CD14-positive monocyte (primary cell): ENCODE measurements around the gene PLIN4. TPM values are rescaled to one million over a fixed set of nuclear protein-coding genes. Genes with fewer than 3 reads are reported as not detected.
A peak's percentile ranks its signal among the peaks of the same experiment; 100 is the strongest.

ENCODE experiments used
- DNase-seq, 3 donors: peaks; one replicate each; pipeline ENCODE4 v3.0.0-alpha.2; 2011 to 2022
- H2AFZ ChIP-seq: 2 replicates; pipeline ENCODE4 v1.6.0; 2012; ENCODE audit warnings: mild to moderate bottlenecking, low read depth, low read length, inconsistent platforms; ENCODE audit not compliant: insufficient read depth, poor library complexity, severe bottlenecking
- H3K27ac ChIP-seq, 2 donors: 1 replicate in 1 of 2; 2 replicates in 1 of 2; pipeline ENCODE4 v1.5.1; 2012 to 2013; ENCODE audit warnings: low read length in 2 of 2, control low read depth in 1 of 2, inconsistent platforms in 1 of 2, low read depth in 1 of 2, mild to moderate bottlenecking in 1 of 2
- H3K27me3 ChIP-seq, 2 donors: one replicate each; pipeline versions ENCODE4 v1.6.0 to v1.6.1; 2011 to 2013; ENCODE audit warnings: low read length in 2 of 2; ENCODE audit not compliant: control insufficient read depth in 2 of 2, insufficient read depth in 2 of 2
- H3K36me3 ChIP-seq, 2 donors: replicated peaks in 1 of 2; 1 replicate in 1 of 2; 2 replicates in 1 of 2; pipeline versions ENCODE4 v1.5.1 to v1.6.1; 2012 to 2013; ENCODE audit warnings: low read length in 2 of 2, control low read depth in 1 of 2, inconsistent platforms in 1 of 2, mild to moderate bottlenecking in 1 of 2; ENCODE audit not compliant: insufficient read depth in 2 of 2, control insufficient read depth in 1 of 2
- H3K4me1 ChIP-seq, 2 donors: 1 replicate in 1 of 2; 2 replicates in 1 of 2; pipeline versions ENCODE4 v1.5.1 to v1.6.1; 2012 to 2013; ENCODE audit warnings: low read length in 2 of 2, control low read depth in 1 of 2, inconsistent platforms in 1 of 2, mild to moderate bottlenecking in 1 of 2, moderate library complexity in 1 of 2; ENCODE audit not compliant: insufficient read depth in 2 of 2, control insufficient read depth in 1 of 2
- H3K4me2 ChIP-seq: replicated peaks from 2 replicates; pipeline ENCODE3; 2012; ENCODE audit warnings: low read length, moderate library complexity, mild to moderate bottlenecking; ENCODE audit not compliant: poor library complexity, severe bottlenecking; ENCODE audit errors: extremely low read depth
- H3K4me3 ChIP-seq, 3 experiments: fragments of 200-600 bp in 1 of 3; sonication (generic) in 1 of 3; replicated peaks in 1 of 3; 1 replicate in 2 of 3; 2 replicates in 1 of 3; pipeline ENCODE4 v1.5.1; 2011 to 2013; ENCODE audit warnings: low read length in 3 of 3, mild to moderate bottlenecking in 3 of 3, control low read depth in 2 of 3, low read depth in 2 of 3, inconsistent platforms in 1 of 3, moderate library complexity in 1 of 3
- H3K79me2 ChIP-seq: 2 replicates; pipeline ENCODE4 v1.6.0; 2012; ENCODE audit warnings: mild to moderate bottlenecking, control low read depth, inconsistent platforms, low read length, moderate library complexity; ENCODE audit not compliant: insufficient read depth
- H3K9ac ChIP-seq: 2 replicates; pipeline ENCODE4 v1.6.0; 2017; ENCODE audit warnings: low read length, mild to moderate bottlenecking; ENCODE audit not compliant: insufficient read depth, poor library complexity, severe bottlenecking
- H3K9me3 ChIP-seq, 2 donors: replicated peaks in 1 of 2; 1 replicate in 1 of 2; 2 replicates in 1 of 2; pipeline versions ENCODE4 v1.5.1 to v1.6.1; 2012 to 2013; ENCODE audit warnings: low read length in 2 of 2, control low read depth in 1 of 2; ENCODE audit not compliant: control insufficient read depth in 1 of 2, insufficient read depth in 1 of 2
- H4K20me1 ChIP-seq: 2 replicates; pipeline ENCODE4 v1.6.0; 2012; ENCODE audit warnings: mild to moderate bottlenecking, low read length, control low read depth, moderate library complexity; ENCODE audit not compliant: insufficient read depth
- H3K27ac Mint-ChIP-seq, 7 donors: one replicate each; pipeline ENCODE4 v1.8.0; 2020; ENCODE audit warnings: mild to moderate bottlenecking in 7 of 7, mixed read lengths in 7 of 7, moderate library complexity in 6 of 7, inconsistent platforms in 2 of 7
- H3K27me3 Mint-ChIP-seq, 3 donors: one replicate each; pipeline ENCODE4 v1.8.0; 2021 to 2022; ENCODE audit warnings: low read depth in 3 of 3, mild to moderate bottlenecking in 3 of 3, mixed read lengths in 3 of 3, moderate library complexity in 3 of 3, inconsistent platforms in 1 of 3
- H3K36me3 Mint-ChIP-seq, 2 donors: one replicate each; pipeline ENCODE4 v1.8.0; 2020; ENCODE audit warnings: mixed read lengths in 2 of 2, inconsistent platforms in 1 of 2, mild to moderate bottlenecking in 1 of 2
- H3K4me1 Mint-ChIP-seq: one replicate; pipeline ENCODE4 v1.8.0; 2020; ENCODE audit warnings: mild to moderate bottlenecking, mixed read lengths
- H3K4me3 Mint-ChIP-seq, 2 donors: one replicate each; pipeline ENCODE4 v1.8.0; 2020; ENCODE audit warnings: mild to moderate bottlenecking in 2 of 2, mixed read lengths in 2 of 2, moderate library complexity in 1 of 2
- H3K9me3 Mint-ChIP-seq, 7 donors: one replicate each; pipeline ENCODE4 v1.8.0; 2020 to 2022; ENCODE audit warnings: mixed read lengths in 7 of 7, mild to moderate bottlenecking in 6 of 7, moderate library complexity in 6 of 7, inconsistent platforms in 2 of 7
- WGBS: methylation state at CpG from one replicate; pipeline ENCODE4 v1.1.5; 2013; ENCODE audit warnings: missing lambda C conversion rate; ENCODE audit not compliant: insufficient coverage; 5-methylcytosine and 5-hydroxymethylcytosine counted together
- intact Hi-C, 2 donors: fragments of 100-400 bp; cut with micrococcal nuclease; formaldehyde crosslinking; loops; one replicate each; pipeline versions ENCODE4 v1.15.0 to v1.15.1; 2023
- polyA plus RNA-seq, 3 donors: library from polyadenylated mRNA; depleted of rRNA in 1 of 3; unstranded in 2 of 3; stranded (reverse) in 1 of 3; fragments of 300-500 nt in 2 of 3; fragments of >200 nt in 1 of 3; fragmentation: Illumina TruSeq in 2 of 3; gene quantifications; 1 replicate in 2 of 3; 2 replicates in 1 of 3; pipeline ENCODE4 v1.2.3, GENCODE V29; 2012 to 2021
- TF ChIP-seq, protein P1 (sequence below): fragments of 200-600 bp; IDR thresholded peaks from one replicate; pipeline ENCODE4 v1.8.0; 2022; ENCODE audit warnings: antibody characterized with exemption, mild to moderate bottlenecking

PLIN4 gene
- polyA plus RNA-seq, 3 donors = 0.05 to 0.19 TPM; not detected in 1

DNA sequence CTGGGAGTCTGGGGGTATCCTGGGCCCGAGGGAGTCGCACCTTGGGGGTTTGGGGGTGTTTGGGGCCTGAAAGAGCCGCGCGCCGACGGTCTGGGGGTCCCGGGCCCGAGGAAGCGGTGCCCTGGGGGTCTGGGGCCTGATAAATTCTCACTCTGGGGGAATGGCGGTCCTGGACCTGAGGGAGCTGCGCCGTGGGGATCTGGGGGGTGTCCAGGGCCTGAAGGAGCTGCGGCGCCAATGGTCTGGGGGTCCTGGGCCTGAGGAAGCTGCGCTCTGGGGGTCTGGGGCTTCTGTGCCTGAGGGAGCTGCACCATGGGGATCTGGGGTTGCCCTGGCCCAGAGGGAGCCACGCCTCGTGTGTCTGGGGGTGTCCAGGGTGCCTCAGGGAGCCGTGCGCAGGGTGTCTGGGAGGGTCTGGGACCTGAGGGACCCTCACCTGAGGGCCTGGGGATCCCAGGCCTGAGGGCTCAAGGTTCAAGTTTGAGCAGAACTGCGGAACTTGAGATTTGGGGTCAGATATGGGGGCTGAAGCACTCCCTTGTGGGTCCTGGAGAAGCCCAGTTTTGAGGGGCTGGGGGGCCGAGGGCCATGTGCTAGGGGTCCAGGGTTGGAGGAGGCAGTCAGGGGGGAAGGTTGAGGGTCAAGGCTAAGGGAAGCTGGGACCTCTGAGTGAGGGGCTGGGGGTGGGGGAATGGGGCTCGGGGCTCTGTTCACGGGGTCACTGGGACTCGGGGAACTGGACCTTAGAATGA is 45.1 kb downstream of the PLIN4 start:
- intact Hi-C loops = loop anchor here in 1 of 2 donors (2.0 to 5.0 kb wide), 2 partner anchors 130 to 226 kb away; partner anchors contain the start of genes MPND and YJU2
- Histone ChIP-seq H3K4me1 (peaks cover 30 to 35% of the 10 kb centered on the region in 2 donors), H3K4me2 (peak overlapping the region; percentile 95), H3K27ac (peak overlapping the region in 1 of 2 donors; percentile 31), H3K79me2 (peaks cover 17% of the 10 kb centered on the region), H2AFZ (no peak overlapping the region), H3K9me3 (no peaks in the 10 kb centered on the region), H3K9ac (peak overlapping the region; percentile 70), H3K27me3 (no peaks in the 10 kb centered on the region), H4K20me1 (peaks cover 26% of the 10 kb centered on the region), H3K4me3 (peak overlapping the region; percentile 58 to 83 (median 72)), H3K36me3 (peaks cover 17 to 25% of the 10 kb centered on the region in 2 donors)
- WGBS = 39% methylated on average over 23 of the region's 25 CpGs
- Mint-ChIP-seq H3K36me3 (peaks cover 18 to 31% of the 10 kb centered on the region in 2 donors), H3K27me3 (peaks cover 0 to 1% (median 0%) of the 10 kb centered on the region in 3 donors), H3K27ac (peak overlapping the region in 3 of 7 donors; percentile 8 to 68 (median 60)), H3K4me3 (peak overlapping the region; percentile 68), H3K9me3 (no peaks in the 10 kb centered on the region), H3K4me1 (peaks cover 24% of the 10 kb centered on the region)
- TF ChIP-seq, protein P1, sequence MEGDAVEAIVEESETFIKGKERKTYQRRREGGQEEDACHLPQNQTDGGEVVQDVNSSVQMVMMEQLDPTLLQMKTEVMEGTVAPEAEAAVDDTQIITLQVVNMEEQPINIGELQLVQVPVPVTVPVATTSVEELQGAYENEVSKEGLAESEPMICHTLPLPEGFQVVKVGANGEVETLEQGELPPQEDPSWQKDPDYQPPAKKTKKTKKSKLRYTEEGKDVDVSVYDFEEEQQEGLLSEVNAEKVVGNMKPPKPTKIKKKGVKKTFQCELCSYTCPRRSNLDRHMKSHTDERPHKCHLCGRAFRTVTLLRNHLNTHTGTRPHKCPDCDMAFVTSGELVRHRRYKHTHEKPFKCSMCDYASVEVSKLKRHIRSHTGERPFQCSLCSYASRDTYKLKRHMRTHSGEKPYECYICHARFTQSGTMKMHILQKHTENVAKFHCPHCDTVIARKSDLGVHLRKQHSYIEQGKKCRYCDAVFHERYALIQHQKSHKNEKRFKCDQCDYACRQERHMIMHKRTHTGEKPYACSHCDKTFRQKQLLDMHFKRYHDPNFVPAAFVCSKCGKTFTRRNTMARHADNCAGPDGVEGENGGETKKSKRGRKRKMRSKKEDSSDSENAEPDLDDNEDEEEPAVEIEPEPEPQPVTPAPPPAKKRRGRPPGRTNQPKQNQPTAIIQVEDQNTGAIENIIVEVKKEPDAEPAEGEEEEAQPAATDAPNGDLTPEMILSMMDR = no peak
- DNase-seq = no peak

GRCh38 chr19:4472174-4472974 is 45.9 kb downstream of the PLIN4 start, which contains the start of gene HDGFL2:
Gene HDGFL2 (plus strand): TSS chr19:4472297. CDS start chr19:4472351, 54 bp downstream.
- peaks cover 17% of the 10 kb centered on the region for H3K79me2 ChIP-seq
- H3K36me3 ChIP-seq = peaks cover 15 to 19% of the 10 kb centered on the region in 2 donors
- H3K4me1 ChIP-seq = peaks cover 30 to 35% of the 10 kb centered on the region in 2 donors
- peak within 1 kb of the TSS in 2 of 7 donors; percentile 8 to 68 for H3K27ac Mint-ChIP-seq
- H3K9ac ChIP-seq = peak within 1 kb of the TSS; percentile 70
- peaks cover 13 to 23% of the 10 kb centered on the region in 2 donors for H3K36me3 Mint-ChIP-seq
- 2% methylated on average over 49 of the region's 71 CpGs for WGBS
- TF ChIP-seq, protein P1 = no peak
- H3K27me3 Mint-ChIP-seq = peaks cover 0 to 1% (median 0%) of the 10 kb centered on the region in 3 donors
- H3K4me3 ChIP-seq = peak within 1 kb of the TSS; percentile 74 to 94 (median 83)
- H2AFZ ChIP-seq = peak within 1 kb of the TSS; percentile 79
- H3K4me2 ChIP-seq = peak within 1 kb of the TSS; percentile 95
- intact Hi-C loops = loop anchor here in 1 of 2 donors (2.0 to 5.0 kb wide), 2 partner anchors 130 to 225 kb away; partner anchors contain the start of genes MPND and YJU2
- H3K27me3 ChIP-seq = no peaks in the 10 kb centered on the region
- peaks cover 26% of the 10 kb centered on the region for H4K20me1 ChIP-seq
- peak within 1 kb of the TSS; percentile 74 to 87 for H3K27ac ChIP-seq
- H3K4me1 Mint-ChIP-seq = peaks cover 24% of the 10 kb centered on the region
- DNase-seq = no peak
- peak within 1 kb of the TSS; percentile 68 for H3K4me3 Mint-ChIP-seq
- H3K9me3 ChIP-seq = no peaks in the 10 kb centered on the region
- no peaks in the 10 kb centered on the region for H3K9me3 Mint-ChIP-seq
